PC-9 (cell line): ENCODE results near the gene EPHA3. TPM values are rescaled to one million over a fixed set of nuclear protein-coding genes. Genes with fewer than 3 reads are reported as not detected.

Source experiments
- BruUV-seq: library from RNA; stranded (reverse); fragments of 400-500 nt; replicated peaks from 2 replicates; lab custom pipeline; 2021; lab: Mats Ljungman, UMichigan
- CTCF ChIA-PET: fragments of 300-600 bp; sonication (Branson Sonifier 250); formaldehyde crosslinking; loops from one replicate; lab custom pipeline; 2022; ENCODE audit warnings: antibody characterized with exemption; lab: Charles Lee
- POLR2A ChIA-PET: fragments of 300-600 bp; sonication (Branson Sonifier 250); formaldehyde crosslinking; loops from one replicate; lab custom pipeline; 2022; ENCODE audit warnings: antibody characterized with exemption; ENCODE audit not compliant: unreplicated experiment; lab: Charles Lee
- DNase-seq, 2 experiments: peaks; one replicate each; pipeline versions ENCODE4 v3.0.0 to v3.0.0-alpha.2; 2015 to 2022; ENCODE audit warnings: mixed read lengths in 1 of 2
- H2AFZ ChIP-seq: fragments of 200-600 bp; sonication (generic); 2 replicates; pipeline ENCODE4 v1.8.1; 2017; ENCODE audit warnings: antibody characterized with exemption
- H3F3A ChIP-seq: fragments of 200-600 bp; sonication (generic); 2 replicates; pipeline ENCODE4 v1.8.1; 2017; ENCODE audit warnings: antibody characterized with exemption, mild to moderate bottlenecking, low read depth; ENCODE audit not compliant: insufficient read depth
- H3K27ac ChIP-seq: fragments of 200-600 bp; sonication (generic); 2 replicates; pipeline ENCODE4 v1.6.1; 2016; ENCODE audit warnings: mixed run types
- H3K27me3 ChIP-seq: fragments of 200-600 bp; sonication (generic); 2 replicates; pipeline ENCODE4 v1.6.1; 2016; ENCODE audit warnings: low read depth, mixed run types; ENCODE audit not compliant: insufficient read depth
- H3K36me3 ChIP-seq: fragments of 200-600 bp; sonication (generic); 2 replicates; pipeline ENCODE4 v1.6.1; 2016; ENCODE audit warnings: low read depth, mixed run types
- H3K4me1 ChIP-seq: fragments of 200-600 bp; sonication (generic); replicated peaks from 2 replicates; pipeline ENCODE4 v1.6.1; 2016; ENCODE audit warnings: mixed run types; ENCODE audit not compliant: insufficient read depth
- H3K4me2 ChIP-seq: fragments of 200-600 bp; sonication (generic); 2 replicates; pipeline ENCODE4 v1.6.1; 2017; ENCODE audit warnings: mixed run types
- H3K4me3 ChIP-seq: fragments of 200-600 bp; sonication (generic); 2 replicates; pipeline ENCODE4 v1.6.1; 2016; ENCODE audit warnings: mixed run types
- H3K79me2 ChIP-seq: fragments of 200-600 bp; sonication (generic); 2 replicates; pipeline ENCODE4 v1.6.1; 2017; ENCODE audit warnings: low read depth, mixed run types
- H3K9me2 ChIP-seq: fragments of 200-600 bp; sonication (generic); 2 replicates; pipeline ENCODE4 v1.8.1; 2017; ENCODE audit warnings: mild to moderate bottlenecking; ENCODE audit not compliant: insufficient read depth
- H3K9me3 ChIP-seq: fragments of 200-600 bp; sonication (generic); 2 replicates; pipeline ENCODE4 v1.8.1; 2016; ENCODE audit warnings: low read depth; ENCODE audit not compliant: insufficient read depth
- H4K20me1 ChIP-seq: fragments of 200-600 bp; sonication (generic); 2 replicates; pipeline ENCODE4 v1.8.1; 2017; ENCODE audit not compliant: insufficient read depth
- CTCF ChIP-seq: fragments of 200-600 bp; sonication (generic); conservative IDR thresholded peaks from 2 replicates; pipeline ENCODE4 v1.6.1; 2017; ENCODE audit warnings: mixed run types, antibody characterized with exemption, mild to moderate bottlenecking, moderate library complexity
- EZH2 ChIP-seq: fragments of 200-600 bp; sonication (generic); IDR thresholded peaks from 2 replicates; pipeline ENCODE4 v1.8.0; 2017; ENCODE audit warnings: antibody characterized with exemption, low read depth
- intact Hi-C: fragments of 100-400 bp; cut with micrococcal nuclease; formaldehyde crosslinking; loops from one replicate; pipeline ENCODE4 v1.10.0; 2022; ENCODE audit not compliant: unreplicated experiment
- total RNA-seq: library from RNA; stranded (reverse); gene quantifications from 2 replicates; pipeline ENCODE4 v1.2.3, GENCODE V29; 2021

EPHA3 gene
- total RNA-seq, 1 experiment from 2014 or later: not detected

- no peak for DNase-seq
- H3F3A ChIP-seq: no peaks in the 10 kb centered on the region
- no peaks in the 10 kb centered on the region for H3K79me2 ChIP-seq
- CTCF ChIA-PET: no interaction called here
- H3K4me3 ChIP-seq: no peak overlapping the region
- H3K27me3 ChIP-seq: no peaks in the 10 kb centered on the region
- intact Hi-C loops: no loop called here
- no peaks in the 10 kb centered on the region for H4K20me1 ChIP-seq
- no peak overlapping the region for H2AFZ ChIP-seq
- H3K4me2 ChIP-seq: no peak overlapping the region
- BruUV-seq: no TSS peak
- H3K4me1 ChIP-seq: no peaks in the 10 kb centered on the region
- no peak overlapping the region for H3K27ac ChIP-seq
- POLR2A ChIA-PET: no interaction called here
- H3K36me3 ChIP-seq: no peaks in the 10 kb centered on the region
- no peaks in the 10 kb centered on the region for H3K9me3 ChIP-seq
- H3K9me2 ChIP-seq: no peaks in the 10 kb centered on the region
- TF ChIP-seq CTCF: no peak
- no peak for TF ChIP-seq EZH2
These were observed 156.7 kb downstream of the EPHA3 start for GRCh38 chr3:89264037-89264560.

DNA sequence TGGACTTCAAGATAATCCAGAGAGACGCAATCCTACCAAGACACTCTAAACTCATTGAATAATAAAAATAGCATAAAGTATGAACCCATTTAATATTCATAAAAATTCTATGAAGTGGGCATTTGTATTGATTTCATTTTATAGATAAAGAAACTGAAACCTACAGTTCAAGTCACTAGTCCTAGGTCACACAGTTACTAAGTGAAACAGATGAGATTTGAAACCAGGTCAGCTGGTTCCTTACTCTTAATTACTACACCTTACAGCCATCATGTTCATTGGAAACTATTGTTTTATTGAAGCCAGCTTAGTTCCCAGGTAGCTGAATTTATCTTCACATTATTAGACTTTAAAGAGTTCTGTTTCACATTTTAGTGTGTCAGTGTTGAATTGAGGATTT, 158.7 kb downstream of the EPHA3 start:
- Histone ChIP-seq H4K20me1 (no peaks in the 10 kb centered on the region), H3K79me2 (no peaks in the 10 kb centered on the region), H3K9me2 (no peaks in the 10 kb centered on the region), H3K27ac (no peak overlapping the region), H3K27me3 (no peaks in the 10 kb centered on the region), H2AFZ (no peak overlapping the region), H3K36me3 (no peaks in the 10 kb centered on the region), H3K4me2 (no peak overlapping the region), H3K9me3 (no peaks in the 10 kb centered on the region), H3K4me3 (no peak overlapping the region), H3F3A (no peaks in the 10 kb centered on the region), H3K4me1 (no peaks in the 10 kb centered on the region)
- no TSS peak for BruUV-seq
- ChIA-PET CTCF (no interaction called here), POLR2A (no interaction called here)
- no peak for DNase-seq
- no peak for TF ChIP-seq CTCF
- no peak for TF ChIP-seq EZH2
- intact Hi-C loops: no loop called here

DNA sequence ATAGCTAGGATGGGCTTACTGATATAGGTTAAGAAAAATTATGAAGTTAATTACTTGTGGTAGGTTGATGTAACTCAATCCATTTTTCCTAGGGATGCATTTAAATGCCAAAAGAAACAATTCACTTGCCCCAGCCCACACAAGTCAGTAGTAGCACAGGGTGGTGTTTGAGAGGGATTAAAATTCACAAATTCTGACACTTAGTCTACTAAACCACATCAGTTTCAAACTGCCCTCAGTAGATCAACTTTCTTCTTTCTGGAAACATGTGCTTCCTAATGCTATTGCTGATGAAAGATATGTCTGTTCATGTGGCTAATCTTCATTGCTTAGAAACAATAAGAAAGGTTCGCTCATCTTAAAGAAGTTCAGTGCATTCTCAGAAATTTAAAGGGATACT, 160.6 kb downstream of the EPHA3 start:
- CTCF ChIA-PET: no interaction called here
- no peak overlapping the region for H3K4me3 ChIP-seq
- intact Hi-C loops: no loop called here
- H3K36me3 ChIP-seq: no peaks in the 10 kb centered on the region
- DNase-seq: no peak
- no peaks in the 10 kb centered on the region for H4K20me1 ChIP-seq
- no peak overlapping the region for H3K27ac ChIP-seq
- no TSS peak for BruUV-seq
- H3K4me1 ChIP-seq: no peaks in the 10 kb centered on the region
- H3K79me2 ChIP-seq: no peaks in the 10 kb centered on the region
- no peak overlapping the region for H2AFZ ChIP-seq
- TF ChIP-seq CTCF (no peak), EZH2 (no peak)
- no peaks in the 10 kb centered on the region for H3K9me2 ChIP-seq
- H3F3A ChIP-seq: no peaks in the 10 kb centered on the region
- no peaks in the 10 kb centered on the region for H3K27me3 ChIP-seq
- no peaks in the 10 kb centered on the region for H3K9me3 ChIP-seq
- POLR2A ChIA-PET: interaction anchor here (0.5 kb wide), 1 partner anchor 22 kb away, joined by 8 read pairs; no protein-coding TSS in a partner anchor
- H3K4me2 ChIP-seq: no peak overlapping the region
